Sigmoid colon (tissue), 7 donors: ENCODE data around the gene IL6R. TPM values are rescaled to one million over a fixed set of nuclear protein-coding genes. Genes with fewer than 3 reads are reported as not detected.

Source experiments
- DNase-seq: peaks from one replicate; pipeline ENCODE4 v3.0.0-alpha.2; 2019
- H3K27ac ChIP-seq, 4 donors: fragments of 200-600 bp; sonication (generic); one replicate each; pipeline ENCODE4 v1.5.1; 2016 to 2019; ENCODE audit warnings: mild to moderate bottlenecking in 1 of 4
- H3K27me3 ChIP-seq, 3 donors: fragments of 200-600 bp; sonication (generic); one replicate each; pipeline ENCODE4 v1.5.1; 2019; ENCODE audit warnings: mild to moderate bottlenecking in 1 of 3
- H3K36me3 ChIP-seq, 4 donors: fragments of 200-600 bp; sonication (generic); one replicate each; pipeline ENCODE4 v1.5.1; 2016 to 2019
- H3K4me1 ChIP-seq, 4 donors: fragments of 200-600 bp; sonication (generic); one replicate each; pipeline ENCODE4 v1.5.1; 2017 to 2019
- H3K4me3 ChIP-seq, 4 donors: fragments of 200-600 bp; sonication (generic); one replicate each; pipeline ENCODE4 v1.5.1; 2017 to 2019; ENCODE audit warnings: mild to moderate bottlenecking in 2 of 4, moderate library complexity in 1 of 4
- H3K9me3 ChIP-seq, 4 donors: fragments of 200-600 bp in 3 of 4; sonication (generic) in 3 of 4; one replicate each; pipeline versions ENCODE4 v1.5.1 to v1.6.1; 2013 to 2019
- CTCF ChIP-seq, 4 experiments: fragments of 450-650 bp in 3 of 4; fragments of 200-600 bp in 1 of 4; IDR thresholded peaks; one replicate each; pipeline ENCODE4 v1.5.1; 2016 to 2019; ENCODE audit warnings: antibody characterized with exemption in 4 of 4, mild to moderate bottlenecking in 3 of 4, moderate library complexity in 2 of 4
- EP300 ChIP-seq, 4 donors: sonication (generic); formaldehyde crosslinking; IDR thresholded peaks; one replicate each; pipeline ENCODE4 v1.6.1; 2017; ENCODE audit warnings: antibody characterized with exemption in 4 of 4
- POLR2A ChIP-seq, 2 donors: fragments of 450-650 bp; IDR thresholded peaks; one replicate each; pipeline ENCODE4 v1.6.1; 2016; ENCODE audit warnings: antibody characterized with exemption in 2 of 2, mild to moderate bottlenecking in 2 of 2, moderate library complexity in 2 of 2
- POLR2AphosphoS5 ChIP-seq, 4 donors: sonication (generic); formaldehyde crosslinking; IDR thresholded peaks; one replicate each; pipeline ENCODE4 v1.6.1; 2017; ENCODE audit warnings: antibody characterized with exemption in 4 of 4
- WGBS, 2 donors: extraction: QIAGEN DNeasy Blood & Tissue Kit; methylation state at CpG; one replicate each; pipeline ENCODE4 v1.1.7; 2013; 5-methylcytosine and 5-hydroxymethylcytosine counted together
- intact Hi-C: fragments of 100-400 bp; cut with DNase I; formaldehyde crosslinking; loops from one replicate; pipeline ENCODE4 v1.15.1; 2023
- polyA plus RNA-seq, 3 donors: library from polyadenylated mRNA; stranded (reverse); fragments of 200-250 nt; gene quantifications; one replicate each; pipeline ENCODE4 v1.2.3, GENCODE V29; 2013
- total RNA-seq, 4 donors: library from RNA; depleted of rRNA; stranded (reverse); fragments of >200 nt; gene quantifications; one replicate each; pipeline ENCODE4 v1.1.0, GENCODE V29; 2016
- donor health status: healthy with polysubstance abuse.
- donor health status: Bipolar disorder and iron deficiency.
- donor health status: healthy.

IL6R gene
- total and polyA plus RNA-seq, 7 donors = 3.0 to 40.2 (median 22.9) TPM

DNA sequence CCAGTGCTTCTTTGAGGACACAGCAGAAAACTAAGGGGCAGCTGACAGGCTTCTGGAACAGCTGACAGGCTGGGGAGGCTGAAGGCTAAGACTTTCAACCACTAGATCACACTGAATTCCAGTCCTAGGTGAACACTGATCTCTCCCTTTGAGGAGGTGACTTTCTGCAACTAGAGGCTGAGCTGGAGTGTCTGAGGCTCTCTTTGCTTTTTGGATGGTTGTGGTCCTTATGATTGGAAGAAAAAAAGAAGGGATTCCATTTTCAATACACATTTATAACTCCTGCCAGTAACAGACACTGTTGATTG lies 1.4 kb downstream of the IL6R start:
- Histone ChIP-seq H3K27me3 (no peaks in the 10 kb centered on the region), H3K27ac (peak overlapping the region; percentile 98 to 99 (median 98)), H3K4me3 (peak overlapping the region; percentile 65 to 90 (median 84)), H3K4me1 (peaks cover 0 to 60% (median 58%) of the 10 kb centered on the region in 4 donors), H3K9me3 (no peaks in the 10 kb centered on the region), H3K36me3 (no peaks in the 10 kb centered on the region)
- intact Hi-C loops = loop anchor here (5.0 kb wide), 1 partner anchor 151 kb away; the partner anchor contains the start of gene UBE2Q1
- TF ChIP-seq CTCF (IDR thresholded peaks at IDR 0.05) (no peak), POLR2AphosphoS5 (IDR thresholded peaks at IDR 0.05) (no peak), EP300 (IDR thresholded peaks at IDR 0.05) (no peak), POLR2A (IDR thresholded peaks at IDR 0.05) (no peak)
- DNase-seq = no peak

- WGBS, 2 donors = 66 to 91% methylated on average over 3 of the region's 3 CpGs
- H3K27ac ChIP-seq = peak overlapping the region; percentile 98 to 99 (median 98)
- intact Hi-C loops = loop anchor here (5.0 kb wide), 1 partner anchor 150 kb away; the partner anchor contains the start of gene UBE2Q1
- H3K36me3 ChIP-seq = no peaks in the 10 kb centered on the region
- DNase-seq = no peak
- peak overlapping the region; percentile 65 to 90 (median 84) for H3K4me3 ChIP-seq
- TF ChIP-seq POLR2AphosphoS5 (IDR thresholded peaks at IDR 0.05) = no peak
- no peak for TF ChIP-seq EP300 (IDR thresholded peaks at IDR 0.05)
- no peak for TF ChIP-seq POLR2A (IDR thresholded peaks at IDR 0.05)
- TF ChIP-seq CTCF (IDR thresholded peaks at IDR 0.05) = no peak
- H3K27me3 ChIP-seq = no peaks in the 10 kb centered on the region
- peaks cover 0 to 64% (median 59%) of the 10 kb centered on the region in 4 donors for H3K4me1 ChIP-seq
- no peaks in the 10 kb centered on the region for H3K9me3 ChIP-seq
Observed at GRCh38 chr1:154406886-154407197, 1.7 kb downstream of the IL6R start.

DNA sequence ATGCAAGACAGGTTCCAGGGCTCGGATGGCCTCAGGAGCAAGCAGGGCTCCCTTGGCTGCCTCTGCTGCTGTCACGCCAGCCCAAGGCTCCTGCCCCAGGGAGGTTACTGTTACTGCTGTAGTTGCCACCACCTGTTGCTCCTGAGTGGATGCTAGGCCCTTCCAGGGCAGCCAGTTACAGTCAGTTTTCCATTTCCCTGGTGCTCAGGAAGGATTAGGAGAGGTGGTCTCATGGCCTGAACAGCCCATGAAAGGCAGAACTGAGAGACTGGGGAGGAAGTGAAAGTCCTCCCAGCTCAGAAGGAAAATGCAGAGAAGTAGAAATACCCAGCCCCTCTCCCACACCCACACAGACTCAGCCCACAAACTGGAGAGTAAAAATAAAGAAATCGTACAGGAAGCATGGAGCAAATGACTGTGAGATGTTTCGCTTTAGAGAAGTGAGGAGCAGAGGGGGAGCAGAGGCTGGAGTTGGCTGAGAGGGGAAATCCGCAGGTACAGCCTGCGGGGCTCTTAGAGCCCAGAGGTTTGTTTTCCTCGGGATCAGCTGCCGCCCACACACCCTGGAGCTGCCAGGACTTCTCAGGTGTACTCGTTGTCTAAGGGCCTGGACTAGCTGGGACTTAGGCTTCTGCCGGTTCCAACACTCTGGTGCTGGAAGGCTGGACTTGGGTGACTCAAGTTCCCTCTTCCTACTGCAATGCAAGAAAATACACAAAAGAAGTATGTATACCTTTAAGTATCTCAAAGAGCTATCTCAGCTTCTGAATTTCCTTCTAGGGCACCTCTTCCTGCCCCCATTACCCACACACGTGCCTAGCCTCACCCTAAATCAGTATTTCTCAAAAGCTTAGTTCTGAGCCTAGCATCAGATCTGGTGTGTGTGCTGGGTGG lies 2.3 kb downstream of the IL6R start:
- Histone ChIP-seq H3K4me1 (peaks cover 0 to 67% (median 59%) of the 10 kb centered on the region in 4 donors), H3K4me3 (peak overlapping the region; percentile 65 to 90 (median 84)), H3K27me3 (no peaks in the 10 kb centered on the region), H3K9me3 (no peaks in the 10 kb centered on the region), H3K36me3 (no peaks in the 10 kb centered on the region), H3K27ac (peak overlapping the region; percentile 98 to 99 (median 98))
- 40 to 71% methylated on average over 11 of the region's 11 CpGs for WGBS, 2 donors
- TF ChIP-seq EP300 (IDR thresholded peaks at IDR 0.05) (no peak), CTCF (IDR thresholded peaks at IDR 0.05) (no peak), POLR2AphosphoS5 (IDR thresholded peaks at IDR 0.05) (peak in 1 of 4 donors; percentile 36), POLR2A (IDR thresholded peaks at IDR 0.05) (no peak)
- intact Hi-C loops = loop anchor here (1.0 to 5.0 kb wide), 3 partner anchors 12 to 150 kb away; partner anchors contain the start of gene UBE2Q1
- DNase-seq = peak; percentile 76

GRCh38 chr1:154408174-154408777 lies 3.1 kb downstream of the IL6R start:
- no peaks in the 10 kb centered on the region for H3K27me3 ChIP-seq
- WGBS, 2 donors = 54 to 81% methylated on average over 7 of the region's 7 CpGs
- peak; percentile 57 to 79 (median 70) for TF ChIP-seq EP300 (IDR thresholded peaks at IDR 0.05)
- TF ChIP-seq CTCF (IDR thresholded peaks at IDR 0.05) = no peak
- TF ChIP-seq POLR2A (IDR thresholded peaks at IDR 0.05) = no peak
- TF ChIP-seq POLR2AphosphoS5 (IDR thresholded peaks at IDR 0.05) = peak; percentile 62 to 92 (median 82)
- no peaks in the 10 kb centered on the region for H3K9me3 ChIP-seq
- peak; percentile 86 for DNase-seq
- peak overlapping the region; percentile 98 to 99 (median 98) for H3K27ac ChIP-seq
- H3K4me3 ChIP-seq = peak overlapping the region in 3 of 4 donors; percentile 83 to 90 (median 85)
- no peaks in the 10 kb centered on the region for H3K36me3 ChIP-seq
- intact Hi-C loops = loop anchor here (1.0 to 5.0 kb wide), 3 partner anchors 11 to 149 kb away; partner anchors contain the start of gene UBE2Q1
- H3K4me1 ChIP-seq = peaks cover 0 to 70% (median 61%) of the 10 kb centered on the region in 4 donors
